ENCODE measurements around the gene BRF1. TPM values are rescaled to one million over a fixed set of nuclear protein-coding genes. Genes with fewer than 3 reads are reported as not detected.
"Not testable (repeated sequence)": the region's sequence is repeated elsewhere in the genome, so short reads cannot be mapped to it uniquely, and the experiment has no call there.

The BRF1 gene
- total RNA-seq, 1 donor from 2014 or later = 46.6 TPM

DNA sequence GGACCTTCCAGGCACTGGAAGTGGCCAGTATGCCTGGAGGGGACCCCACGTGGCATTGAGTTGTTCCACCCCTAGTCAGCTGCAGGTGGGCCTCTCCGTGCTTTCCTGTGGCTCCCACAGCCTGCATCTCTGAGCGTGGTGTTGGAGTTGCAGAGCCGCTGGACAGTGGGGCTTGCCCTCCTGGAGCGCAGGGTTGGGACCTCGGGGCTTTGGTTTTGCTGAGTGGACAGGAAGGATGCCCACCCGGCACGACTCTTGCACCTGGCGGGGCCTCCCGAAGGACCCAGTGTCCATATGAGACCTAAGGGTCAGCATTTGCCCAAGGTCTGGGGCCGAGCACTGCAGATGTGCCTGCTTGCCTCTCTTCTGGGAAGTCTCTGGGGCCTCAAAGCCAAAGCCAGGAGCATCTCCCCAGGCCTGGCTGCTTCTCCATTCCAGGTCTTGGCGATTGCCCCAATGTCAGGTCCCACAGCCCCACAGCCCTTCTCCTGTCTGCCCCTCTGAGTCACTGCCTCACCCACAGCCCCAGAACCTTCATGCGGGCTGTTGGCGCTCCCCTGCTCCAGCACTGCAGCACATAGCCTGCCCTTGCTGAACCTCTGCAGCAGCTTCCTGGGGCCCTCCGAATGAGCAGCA, 15.3 kb upstream of the BRF1 start:
- Mint-ChIP-seq H3K27ac (peak overlapping the region; percentile 81), H3K36me3 (ENCODE audit: low read depth) (no peaks in the 10 kb centered on the region), H3K4me1 (peaks cover 22% of the 10 kb centered on the region), H3K27me3 (peaks cover 3% of the 10 kb centered on the region), H3K9me3 (no peaks in the 10 kb centered on the region), H3K4me3 (peak overlapping the region; percentile 89)
- no peak for DNase-seq
- intact Hi-C loops (cut with micrococcal nuclease) = loop anchor here (1.0 kb wide), 1 partner anchor 15 kb away; the partner anchor contains the start of gene BRF1

DNA sequence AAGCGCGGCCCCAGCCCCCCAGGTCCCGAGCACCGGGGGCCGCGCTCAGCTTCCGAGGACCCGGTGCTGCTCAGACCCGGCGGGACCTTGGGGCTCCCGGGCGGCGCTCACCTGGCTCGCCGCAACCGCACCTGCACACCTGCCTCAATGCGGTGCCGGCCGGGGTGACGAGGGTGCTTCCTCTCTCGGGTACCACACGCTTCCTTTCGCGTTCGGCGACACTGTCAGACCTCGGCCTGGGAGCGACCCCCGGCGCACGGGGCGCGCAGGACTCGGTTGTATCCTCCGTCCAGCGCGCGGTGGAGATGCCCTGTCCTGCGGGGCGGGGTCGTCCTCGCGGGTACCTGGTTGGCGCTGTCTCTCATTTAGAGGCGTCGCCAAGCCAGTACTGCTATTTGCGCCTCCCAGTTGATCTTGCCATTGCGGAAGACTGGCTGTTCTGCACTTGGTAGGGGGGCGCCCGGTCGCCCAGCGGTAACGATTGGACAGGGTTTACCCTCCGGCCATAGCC, 14.5 kb upstream of the BRF1 start:
- H3K4me3 Mint-ChIP-seq = peak overlapping the region; percentile 89
- peaks cover 22% of the 10 kb centered on the region for H3K4me1 Mint-ChIP-seq
- no peaks in the 10 kb centered on the region for H3K9me3 Mint-ChIP-seq
- DNase-seq = peak; percentile 84
- H3K36me3 Mint-ChIP-seq (ENCODE audit: low read depth) = no peaks in the 10 kb centered on the region
- peak overlapping the region; percentile 81 for H3K27ac Mint-ChIP-seq
- peaks cover 3% of the 10 kb centered on the region for H3K27me3 Mint-ChIP-seq
- intact Hi-C loops (cut with micrococcal nuclease) = loop anchor here (1.0 kb wide), 1 partner anchor 14 kb away; the partner anchor contains the start of gene BRF1

DNA sequence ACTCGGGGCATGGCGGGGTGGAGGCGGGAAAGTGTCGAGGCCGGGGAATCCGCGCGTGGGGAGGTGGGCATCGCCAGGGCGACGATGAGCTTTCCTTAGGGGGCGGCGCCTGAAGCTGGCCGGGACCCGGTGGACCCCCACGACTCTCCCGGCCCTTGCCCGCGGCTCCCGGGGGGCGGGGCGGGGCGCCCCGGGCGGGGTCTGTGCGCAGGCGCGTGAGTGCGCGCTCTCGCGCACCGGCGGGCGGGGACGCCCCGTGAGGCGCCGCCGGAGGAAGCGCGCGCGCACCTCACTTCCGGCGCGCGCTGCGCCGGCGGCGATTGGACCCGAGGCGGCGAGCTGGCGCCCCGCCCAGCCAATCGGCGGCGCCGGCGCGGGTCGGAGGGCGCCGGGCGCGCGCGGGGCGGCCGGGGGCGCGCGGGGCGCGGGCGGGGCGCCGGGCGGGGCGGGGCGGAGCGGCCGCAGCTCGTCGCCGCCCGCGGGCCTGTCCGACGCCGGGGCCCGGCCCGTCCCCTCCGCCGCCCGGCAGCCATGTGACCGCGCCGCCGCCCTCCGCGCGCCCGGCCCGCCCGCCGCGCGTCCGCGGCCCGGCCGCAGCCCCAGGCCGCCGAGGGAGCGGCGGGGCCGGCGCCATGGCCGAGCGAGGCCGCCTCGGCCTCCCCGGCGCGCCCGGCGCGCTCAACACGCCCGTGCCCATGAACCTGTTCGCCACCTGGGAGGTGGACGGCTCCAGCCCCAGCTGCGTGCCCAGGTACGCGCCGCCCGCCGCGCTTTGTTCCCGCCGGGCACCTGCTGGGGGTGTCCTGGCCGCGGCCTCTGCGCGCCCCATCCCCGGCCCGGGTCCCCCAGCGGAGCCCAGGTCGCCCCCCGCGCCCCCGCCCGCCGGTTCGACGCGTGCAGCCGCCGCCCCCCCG, 13.7 kb upstream of the BRF1 start, which contains the start of gene PACS2:
Gene PACS2, plus strand, starts transcription at position 462 of the 914 bp plus-strand sequence. Its CDS starts 171 bp downstream, at position 633.
- no peaks in the 10 kb centered on the region for H3K36me3 Mint-ChIP-seq (ENCODE audit: low read depth)
- H3K9me3 Mint-ChIP-seq = no peaks in the 10 kb centered on the region
- peaks cover 21% of the 10 kb centered on the region for H3K4me1 Mint-ChIP-seq
- peaks cover 3% of the 10 kb centered on the region for H3K27me3 Mint-ChIP-seq
- H3K27ac Mint-ChIP-seq = peak within 1 kb of the TSS; percentile 81
- peak within 1 kb of the TSS; percentile 89 for H3K4me3 Mint-ChIP-seq
- intact Hi-C loops (cut with micrococcal nuclease) = loop anchor here (1.0 kb wide), 1 partner anchor 13 kb away; the partner anchor contains the start of gene BRF1
- peak; percentile 95 for DNase-seq

DNA sequence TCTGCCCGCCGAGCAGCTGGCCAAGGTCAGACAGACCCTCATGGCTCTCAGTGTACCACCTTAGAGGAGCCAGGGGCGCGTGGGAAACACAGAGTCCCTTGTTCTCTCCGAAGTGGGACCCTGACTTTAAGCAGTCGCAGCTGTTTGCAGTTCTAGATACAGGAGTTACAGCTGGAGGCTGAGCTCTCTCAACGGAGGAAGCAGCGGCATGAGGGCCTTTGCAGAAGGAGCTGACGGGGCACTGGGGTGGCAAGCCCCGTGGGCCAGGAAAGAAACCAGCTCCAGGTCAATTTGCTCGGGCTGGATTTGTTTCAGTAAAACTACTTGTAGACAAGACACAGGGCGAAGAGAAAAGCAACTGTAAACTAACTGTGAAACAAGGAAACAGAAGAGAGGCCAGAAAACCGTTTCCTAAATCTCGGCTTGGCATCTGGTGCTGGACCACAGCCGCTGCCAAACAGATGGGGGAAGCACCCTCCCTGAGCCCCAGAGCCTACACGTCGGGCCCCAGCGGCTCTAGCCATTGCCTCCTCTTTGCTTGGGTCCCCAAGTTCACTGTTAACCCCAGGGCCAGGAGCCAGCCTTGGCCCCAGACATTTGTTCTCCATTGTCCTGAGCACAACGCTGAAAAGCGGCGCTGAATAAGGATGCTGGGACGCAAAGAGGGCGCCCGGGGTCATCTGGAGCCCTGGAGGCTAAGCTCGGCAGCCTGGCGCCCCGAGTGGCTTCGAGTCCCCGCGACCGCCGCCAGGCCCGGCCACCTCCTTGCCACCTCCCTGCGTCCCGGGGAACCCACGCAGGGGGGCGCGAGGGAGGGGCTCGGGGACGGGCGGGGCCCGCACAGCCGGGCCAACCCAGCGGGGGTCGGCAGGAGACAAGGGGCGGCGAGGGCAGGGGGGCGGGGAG, 12.8 kb upstream of the BRF1 start:
- H3K36me3 Mint-ChIP-seq (ENCODE audit: low read depth) = no peaks in the 10 kb centered on the region
- H3K4me1 Mint-ChIP-seq = peaks cover 20% of the 10 kb centered on the region
- DNase-seq = no peak
- H3K9me3 Mint-ChIP-seq = no peaks in the 10 kb centered on the region
- H3K27me3 Mint-ChIP-seq = peaks cover 3% of the 10 kb centered on the region
- H3K4me3 Mint-ChIP-seq = peak overlapping the region; percentile 83
- intact Hi-C loops (cut with micrococcal nuclease) = no loop called here
- H3K27ac Mint-ChIP-seq = peak overlapping the region; percentile 78

DNA sequence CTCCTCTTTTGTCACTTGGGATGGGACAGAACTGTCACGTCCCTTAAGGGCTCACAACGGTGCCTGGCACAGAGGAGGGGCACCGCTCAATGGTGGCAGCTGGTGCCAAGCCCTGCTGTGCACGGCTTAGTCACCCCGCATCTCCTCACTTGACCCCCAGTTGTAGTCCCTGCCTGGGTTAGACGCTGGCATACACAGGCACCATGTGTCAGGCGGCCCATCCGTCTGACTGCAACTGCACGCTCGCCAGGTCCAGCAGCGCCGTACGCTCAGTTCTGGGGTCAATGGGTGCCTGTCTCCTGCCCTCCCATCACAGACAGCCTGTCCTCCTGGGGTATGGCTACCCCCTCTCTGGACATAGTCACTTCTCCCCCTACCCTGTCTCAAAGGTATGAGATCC, 12.2 kb upstream of the BRF1 start:
- H3K36me3 Mint-ChIP-seq (ENCODE audit: low read depth) = no peaks in the 10 kb centered on the region
- no peak for DNase-seq
- intact Hi-C loops (cut with micrococcal nuclease) = no loop called here
- H3K27ac Mint-ChIP-seq = peak overlapping the region; percentile 78
- peaks cover 20% of the 10 kb centered on the region for H3K4me1 Mint-ChIP-seq
- H3K27me3 Mint-ChIP-seq = peaks cover 3% of the 10 kb centered on the region
- H3K9me3 Mint-ChIP-seq = no peaks in the 10 kb centered on the region
- H3K4me3 Mint-ChIP-seq = peak overlapping the region; percentile 83

DNA sequence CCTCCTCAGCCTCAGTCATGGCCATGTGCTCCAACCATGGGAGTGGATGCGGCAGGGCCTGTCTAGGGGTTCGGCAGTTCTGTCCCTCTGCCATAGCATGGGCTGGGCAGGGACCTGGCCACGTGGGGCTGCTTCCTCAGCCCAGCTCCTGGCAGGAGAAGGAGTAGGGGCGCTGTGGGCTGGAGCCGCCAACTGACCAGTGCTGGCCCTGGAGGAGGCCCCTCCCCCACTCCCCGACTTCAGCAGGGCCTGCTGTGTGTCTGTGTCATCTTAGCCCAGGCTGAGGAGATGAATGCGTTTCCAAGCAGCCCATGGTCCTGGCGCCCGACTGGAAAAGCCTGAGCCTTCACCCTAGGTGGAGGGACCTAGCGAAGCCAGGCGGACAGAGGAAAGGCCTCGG, 11.0 kb upstream of the BRF1 start:
- intact Hi-C loops (cut with micrococcal nuclease) = no loop called here
- Mint-ChIP-seq H3K36me3 (ENCODE audit: low read depth) (peaks cover 2% of the 10 kb centered on the region), H3K27me3 (peaks cover 3% of the 10 kb centered on the region), H3K4me1 (peaks cover 23% of the 10 kb centered on the region), H3K9me3 (no peaks in the 10 kb centered on the region), H3K27ac (no peak overlapping the region), H3K4me3 (no peak overlapping the region)
- no peak for DNase-seq

DNA sequence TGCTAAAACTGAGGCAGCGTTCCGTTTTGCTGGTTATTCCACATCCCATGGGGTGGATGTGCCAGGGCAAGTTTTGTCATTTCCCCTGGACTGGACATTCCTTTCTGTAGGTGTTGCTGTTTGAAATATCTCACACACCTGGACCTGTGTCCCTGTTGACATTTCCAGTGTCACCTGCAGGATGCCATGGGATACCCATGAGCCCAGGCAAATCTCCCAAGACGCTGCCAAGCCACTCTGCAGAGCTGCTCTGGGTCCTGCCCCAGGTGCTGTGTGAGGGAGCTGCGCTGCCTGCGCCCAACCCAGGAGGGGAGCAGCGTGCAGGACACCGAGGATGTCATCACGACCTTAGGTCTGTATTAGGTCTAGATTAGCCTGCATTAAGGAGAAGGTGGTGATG, 8.6 kb upstream of the BRF1 start:
- Mint-ChIP-seq H3K4me3 (no peak overlapping the region), H3K4me1 (peaks cover 19% of the 10 kb centered on the region), H3K27me3 (no peaks in the 10 kb centered on the region), H3K9me3 (no peaks in the 10 kb centered on the region), H3K36me3 (ENCODE audit: low read depth) (peaks cover 2% of the 10 kb centered on the region), H3K27ac (no peak overlapping the region)
- intact Hi-C loops (cut with micrococcal nuclease) = no loop called here
- no peak for DNase-seq

DNA sequence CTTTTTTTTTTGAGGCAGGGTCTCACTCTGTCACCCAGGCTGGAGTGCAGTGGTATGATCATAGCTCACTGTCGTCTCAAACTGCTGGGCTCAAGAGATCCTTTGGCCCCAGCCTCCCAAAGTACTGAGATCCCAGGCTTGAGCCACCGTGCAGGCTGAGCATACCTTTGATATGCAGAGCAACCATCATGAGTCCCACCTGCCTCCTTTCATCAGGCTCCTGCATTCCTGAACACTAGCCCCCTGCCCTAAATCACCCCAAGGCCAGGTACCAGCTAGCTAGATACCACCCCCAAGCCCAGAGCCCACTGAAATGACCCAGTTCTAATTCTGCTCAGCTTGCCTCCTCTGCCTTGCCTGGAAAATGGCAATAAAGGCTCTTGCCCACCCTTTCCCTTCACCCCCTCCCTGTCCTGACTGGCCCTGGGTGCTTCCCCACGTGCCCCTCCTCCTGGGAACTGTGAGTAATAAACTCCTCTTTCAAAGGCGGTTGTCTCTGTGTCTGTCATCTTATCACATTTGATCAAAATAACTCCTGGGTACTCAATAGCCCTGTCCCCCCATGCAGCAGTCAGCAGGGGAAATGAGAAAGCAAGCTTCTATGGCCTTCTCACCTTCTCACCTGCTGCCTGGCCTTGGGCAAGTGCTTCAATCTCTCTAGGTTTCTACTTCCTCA, 6.4 kb upstream of the BRF1 start:
- H3K4me3 Mint-ChIP-seq = no peak overlapping the region
- peak overlapping the region; percentile 20 for H3K27ac Mint-ChIP-seq

DNA sequence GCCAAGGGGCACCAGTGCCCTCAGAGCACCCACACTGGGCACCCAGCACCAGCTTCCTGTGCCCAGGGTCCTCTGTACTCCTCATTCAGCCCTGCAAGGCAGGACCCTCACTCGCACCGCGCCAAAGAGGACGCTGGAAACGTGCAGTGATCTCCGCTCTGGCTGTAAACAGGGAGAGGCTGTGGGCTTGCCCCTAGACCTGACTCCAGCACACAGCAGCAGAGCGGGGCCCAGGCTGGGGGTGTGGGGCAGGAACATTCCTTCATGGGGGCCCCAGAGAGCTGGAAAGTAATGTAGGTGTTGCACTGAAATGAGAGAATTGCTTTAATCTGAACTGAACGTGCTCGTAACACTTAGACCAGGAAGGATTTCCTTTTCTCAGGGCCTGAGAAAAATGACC, 5.0 kb upstream of the BRF1 start:
- H3K9me3 Mint-ChIP-seq = no peaks in the 10 kb centered on the region
- intact Hi-C loops (cut with micrococcal nuclease) = no loop called here
- no peak for DNase-seq
- no peaks in the 10 kb centered on the region for H3K27me3 Mint-ChIP-seq
- H3K27ac Mint-ChIP-seq = no peak overlapping the region
- H3K4me3 Mint-ChIP-seq = no peak overlapping the region
- peaks cover 23% of the 10 kb centered on the region for H3K4me1 Mint-ChIP-seq
- peaks cover 2% of the 10 kb centered on the region for H3K36me3 Mint-ChIP-seq (ENCODE audit: low read depth)

More for the DNA sequence above, 6.4 kb upstream of the BRF1 start:
- no peaks in the 10 kb centered on the region for H3K27me3 Mint-ChIP-seq
- intact Hi-C loops (cut with micrococcal nuclease) = no loop called here
- H3K36me3 Mint-ChIP-seq (ENCODE audit: low read depth) = peaks cover 2% of the 10 kb centered on the region
- H3K4me1 Mint-ChIP-seq = peaks cover 21% of the 10 kb centered on the region
- no peak for DNase-seq
- H3K9me3 Mint-ChIP-seq = no peaks in the 10 kb centered on the region

DNA sequence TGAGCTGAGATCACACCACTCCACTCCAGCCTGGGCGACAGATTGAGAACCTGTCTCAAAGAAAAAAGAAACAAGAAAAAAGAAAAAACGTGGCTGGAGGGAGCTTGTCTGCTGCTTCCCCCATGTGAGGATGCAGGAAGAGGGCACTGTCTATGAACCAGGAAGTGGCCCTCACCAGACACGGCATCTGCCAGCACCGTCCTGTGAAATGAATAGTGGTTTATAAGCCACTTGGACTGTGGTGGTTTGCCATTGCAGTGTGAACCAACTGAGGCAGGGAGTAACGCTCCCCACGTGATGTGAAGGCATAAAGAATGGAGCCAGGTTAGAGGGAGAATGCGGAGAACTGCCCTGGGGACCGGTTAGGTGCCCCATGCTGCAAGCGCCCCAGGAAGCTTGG, 4.5 kb upstream of the BRF1 start:
- H3K27me3 Mint-ChIP-seq = no peaks in the 10 kb centered on the region
- intact Hi-C loops (cut with micrococcal nuclease) = no loop called here
- DNase-seq = peak; percentile 73
- H3K4me1 Mint-ChIP-seq = peaks cover 23% of the 10 kb centered on the region
- H3K27ac Mint-ChIP-seq = peak overlapping the region; percentile 67
- H3K36me3 Mint-ChIP-seq (ENCODE audit: low read depth) = peaks cover 2% of the 10 kb centered on the region
- no peaks in the 10 kb centered on the region for H3K9me3 Mint-ChIP-seq
- H3K4me3 Mint-ChIP-seq = no peak overlapping the region

DNA sequence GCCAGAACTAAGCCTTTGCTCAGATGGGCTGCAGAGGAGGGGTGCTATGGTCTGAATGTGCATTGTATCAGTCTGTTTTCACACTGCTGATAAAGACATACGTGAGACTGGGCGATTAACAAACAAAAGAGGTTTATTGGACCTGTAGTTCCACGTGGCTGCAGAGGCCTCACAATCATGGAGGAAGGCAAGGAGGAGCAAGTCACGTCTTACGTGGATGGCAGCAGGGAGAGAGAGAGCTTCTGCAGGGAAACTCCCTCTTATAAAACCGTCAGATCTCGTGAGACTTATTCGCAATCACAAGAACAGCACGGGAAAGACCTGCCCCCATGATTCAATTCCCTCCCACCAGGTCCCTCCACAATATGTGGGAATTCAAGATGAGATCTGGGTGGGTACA, 3.8 kb upstream of the BRF1 start:
- intact Hi-C loops (cut with micrococcal nuclease) = no loop called here
- Mint-ChIP-seq H3K9me3 (no peaks in the 10 kb centered on the region), H3K27ac (no peak overlapping the region), H3K4me3 (no peak overlapping the region), H3K4me1 (peaks cover 27% of the 10 kb centered on the region), H3K36me3 (ENCODE audit: low read depth) (peaks cover 4% of the 10 kb centered on the region), H3K27me3 (no peaks in the 10 kb centered on the region)
- no peak for DNase-seq

DNA sequence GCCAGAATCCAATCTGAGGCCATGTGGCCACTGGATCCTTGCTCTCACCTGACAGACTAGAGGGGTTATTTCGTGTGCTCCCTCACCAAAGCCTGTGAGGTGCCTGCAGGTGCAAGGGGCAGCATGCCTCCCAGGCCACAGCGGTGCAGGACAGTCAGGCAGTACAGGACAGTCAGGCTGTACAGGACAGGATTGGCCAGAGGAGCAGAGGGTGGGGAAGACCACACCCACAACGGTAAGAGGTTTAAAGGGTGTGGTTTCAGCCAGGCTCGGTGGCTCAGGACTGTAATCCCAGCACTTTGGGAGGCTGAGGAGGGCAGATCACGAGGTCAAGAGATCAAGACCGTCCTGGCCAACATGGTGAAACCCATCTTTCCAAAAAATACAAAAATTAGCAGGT, 3.1 kb upstream of the BRF1 start:
- peaks cover 30% of the 10 kb centered on the region for H3K4me1 Mint-ChIP-seq
- intact Hi-C loops (cut with micrococcal nuclease) = no loop called here
- H3K27me3 Mint-ChIP-seq = no peaks in the 10 kb centered on the region
- no peaks in the 10 kb centered on the region for H3K9me3 Mint-ChIP-seq
- H3K27ac Mint-ChIP-seq = no peak overlapping the region
- H3K4me3 Mint-ChIP-seq = no peak overlapping the region
- peaks cover 7% of the 10 kb centered on the region for H3K36me3 Mint-ChIP-seq (ENCODE audit: low read depth)
- no peak for DNase-seq

DNA sequence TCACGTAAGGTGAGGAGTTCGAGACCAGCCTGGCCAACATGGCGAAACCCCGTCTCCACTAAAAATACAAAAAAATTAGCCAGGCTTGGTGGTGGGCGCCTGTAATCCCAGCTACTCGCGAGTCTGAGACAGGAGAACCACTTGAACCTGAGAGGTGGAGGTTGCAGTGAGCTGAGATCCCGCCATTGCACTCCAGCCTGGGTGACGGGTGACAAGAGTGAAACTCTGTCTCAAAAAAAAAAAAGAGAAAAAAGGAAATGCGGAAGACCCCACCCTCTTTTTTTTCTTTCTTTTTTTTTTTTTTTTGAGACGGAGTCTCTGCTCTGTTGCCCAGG, 1.1 kb upstream of the BRF1 start:
- Mint-ChIP-seq H3K4me1 (peaks cover 28% of the 10 kb centered on the region), H3K4me3 (peak overlapping the region; percentile 90)
- DNase-seq; H3K36me3 Mint-ChIP-seq (ENCODE audit: low read depth); H3K9me3 Mint-ChIP-seq; H3K27ac Mint-ChIP-seq; H3K27me3 Mint-ChIP-seq: not testable (repeated sequence)
- intact Hi-C loops (cut with micrococcal nuclease) = loop anchor here (1.0 to 2.0 kb wide), 3 partner anchors 13 to 281 kb away; partner anchors contain the start of gene CDCA4

Measured in activated CD4-positive, alpha-beta T cell treated with anti-CD3 and anti-CD28 coated beads, Interleukin-2, amount 10 ng/mL, durations not matched to agents 24 days and 14 days (primary cell).